K562 (cell line): ENCODE measurements around the gene HBQ1. TPM values are rescaled to one million over a fixed set of nuclear protein-coding genes. Genes with fewer than 3 reads are reported as not detected.

Source experiments
- CBX1 ChIP-seq: sonication (generic); IDR thresholded peaks from 2 replicates; pipeline ENCODE4 v1.6.1; 2016; ENCODE audit warnings: antibody characterized with exemption, low read depth, mild to moderate bottlenecking
- CBX8 ChIP-seq: fragments of 200-600 bp; sonication (generic); IDR thresholded peaks from 2 replicates; pipeline ENCODE4 v1.6.1; 2012; ENCODE audit warnings: borderline replicate concordance, mixed run types, low read depth, mild to moderate bottlenecking, moderate library complexity, mixed read lengths, low read length, control low read depth, inconsistent platforms; ENCODE audit not compliant: poor library complexity, severe bottlenecking; ENCODE audit errors: extremely low read depth
- ELF4 ChIP-seq: fragments of 450-650 bp; formaldehyde crosslinking; IDR thresholded peaks from 2 replicates; pipeline ENCODE4 v1.4.0; 2022; ENCODE audit warnings: missing genetic modification characterization
- KDM1A ChIP-seq, 2 experiments: fragments of 450-650 bp; IDR thresholded peaks; 2 replicates each; pipeline ENCODE4 v1.6.1; 2016; ENCODE audit warnings: mild to moderate bottlenecking in 2 of 2
- LEF1 ChIP-seq: fragments of 450-650 bp; IDR thresholded peaks from 2 replicates; pipeline ENCODE4 v1.6.1; 2016; ENCODE audit warnings: mild to moderate bottlenecking
- MBD1 ChIP-seq: fragments of 250-450 bp; sonication (Bioruptor Pico); IDR thresholded peaks from 2 replicates; pipeline ENCODE4 v1.8.0; 2022; ENCODE audit warnings: inconsistent platforms
- MEIS2 ChIP-seq: fragments of 450-650 bp; IDR thresholded peaks from 2 replicates; pipeline ENCODE4 v1.6.1; 2014; ENCODE audit warnings: mild to moderate bottlenecking; ENCODE audit not compliant: partially characterized antibody
- MTA1 ChIP-seq: fragments of 450-650 bp; IDR thresholded peaks from 2 replicates; pipeline ENCODE4 v1.6.1; 2017; ENCODE audit warnings: borderline replicate concordance
- NFYB ChIP-seq: IDR thresholded peaks from 2 replicates; pipeline ENCODE4 v1.6.1; 2011; ENCODE audit warnings: mild to moderate bottlenecking, moderate library complexity; ENCODE audit not compliant: insufficient read length; ENCODE audit errors: extremely low read depth
- NR4A1 ChIP-seq, 2 experiments: fragments of 250-450 bp in 1 of 2; fragments of 450-650 bp in 1 of 2; sonication (Bioruptor Pico) in 1 of 2; IDR thresholded peaks; 2 replicates each; pipeline versions ENCODE4 v1.4.0 to v1.6.1; 2016 to 2020; ENCODE audit warnings: mild to moderate bottlenecking in 2 of 2, missing compliant biosample characterization in 1 of 2, missing genetic modification characterization in 1 of 2, moderate library complexity in 1 of 2
- NRF1 ChIP-seq, 2 experiments: fragments of 450-650 bp; IDR thresholded peaks in 1 of 2; conservative IDR thresholded peaks in 1 of 2; 2 replicates each; pipeline ENCODE4 v1.6.1; 2014; ENCODE audit warnings: mild to moderate bottlenecking in 2 of 2
- PHB2 ChIP-seq: fragments of 450-650 bp; IDR thresholded peaks from 2 replicates; pipeline ENCODE4 v1.6.1; 2017; ENCODE audit warnings: low read depth
- SNRNP70 ChIP-seq: fragments of 200-400 bp; formaldehyde crosslinking; optimal IDR thresholded peaks from 2 replicates; pipeline ENCODE3; 2017; ENCODE audit warnings: low read depth, low read length
- TAF9B ChIP-seq: fragments of 450-650 bp; IDR thresholded peaks from 2 replicates; pipeline ENCODE4 v1.6.1; 2018; ENCODE audit warnings: mild to moderate bottlenecking; ENCODE audit not compliant: partially characterized antibody
- YBX1 ChIP-seq: fragments of 450-650 bp; IDR thresholded peaks from 2 replicates; pipeline ENCODE4 v1.7.1; 2016; ENCODE audit warnings: mild to moderate bottlenecking
- ZNF592 ChIP-seq: fragments of 450-650 bp; IDR thresholded peaks from 2 replicates; pipeline ENCODE4 v1.6.1; 2017; ENCODE audit warnings: antibody characterized with exemption, mild to moderate bottlenecking
- ZNF780A ChIP-seq: fragments of 250-450 bp; sonication (Bioruptor Pico); IDR thresholded peaks from 2 replicates; pipeline ENCODE4 v1.5.0; 2021; ENCODE audit warnings: mild to moderate bottlenecking
- polyA plus RNA-seq, 8 experiments: library from polyadenylated mRNA; depleted of rRNA in 4 of 8; stranded (reverse) in 5 of 8; unstranded in 3 of 8; fragments of >200 nt; fragmentation: Nextera tagmentation in 2 of 8; fragmentation: Illumina TruSeq in 1 of 8; extraction: Ambion mirVana in 2 of 8; extraction: Trizol in 1 of 8; gene quantifications; 2 replicates each; pipeline versions ENCODE4 v1.2.1 to v1.2.3, GENCODE V29; 2011 to 2014; ENCODE audit warnings: inconsistent platforms in 1 of 8, missing spikeins in 1 of 8
- total RNA-seq, 7 experiments: library from RNA; depleted of rRNA in 6 of 7; stranded (reverse); fragments of >200 nt in 6 of 7; fragmentation: Illumina TruSeq in 2 of 7; extraction: Trizol in 2 of 7; gene quantifications; 2 replicates each; pipeline versions ENCODE4 v1.2.1 to v1.2.3, GENCODE V29; 2011 to 2021; ENCODE audit warnings: low replicate concordance in 1 of 7
- TF ChIP-seq, protein P1 (sequence below): sonication (generic); IDR thresholded peaks from 2 replicates; pipeline ENCODE4 v1.6.1; 2016
- TF ChIP-seq, protein P2 (sequence below): fragments of 450-650 bp; conservative IDR thresholded peaks from 2 replicates; pipeline ENCODE4 v1.6.1; 2016; ENCODE audit warnings: missing genetic modification characterization, low read depth, mild to moderate bottlenecking, control low read depth, missing compliant biosample characterization

HBQ1 gene
- total and polyA plus RNA-seq, 9 of the 15 experiments (the other 6 are each of a cell fraction or from before 2014, with no cell fraction given) = 2.3 to 190 (median 19.8) TPM

- TF ChIP-seq NR4A1 (CRISPR knock-in tag; IDR thresholded peaks at IDR 0.05) (no peak), NR4A1 (tag; IDR thresholded peaks at IDR 0.05) (peak; percentile 48; the same call in 1 of the 2 replicates), ELF4 (no peak), NRF1 (conservative IDR thresholded peaks at IDR 0.05 in 1 of 2, IDR thresholded peaks at IDR 0.05 in 1 of 2) (no peak), PHB2 (no peak), YBX1 (no peak), MTA1 (no peak), LEF1 (no peak), NFYB (no peak), TAF9B (no peak), MEIS2 (no peak), ZNF780A (CRISPR knock-in tag) (no peak), CBX1 (no peak), CBX8 (no peak), KDM1A (IDR thresholded peaks at IDR 0.05) (no peak), MBD1 (CRISPR knock-in tag) (no peak), SNRNP70 (no peak), ZNF592 (peak; percentile 84)
- TF ChIP-seq, protein P1, sequence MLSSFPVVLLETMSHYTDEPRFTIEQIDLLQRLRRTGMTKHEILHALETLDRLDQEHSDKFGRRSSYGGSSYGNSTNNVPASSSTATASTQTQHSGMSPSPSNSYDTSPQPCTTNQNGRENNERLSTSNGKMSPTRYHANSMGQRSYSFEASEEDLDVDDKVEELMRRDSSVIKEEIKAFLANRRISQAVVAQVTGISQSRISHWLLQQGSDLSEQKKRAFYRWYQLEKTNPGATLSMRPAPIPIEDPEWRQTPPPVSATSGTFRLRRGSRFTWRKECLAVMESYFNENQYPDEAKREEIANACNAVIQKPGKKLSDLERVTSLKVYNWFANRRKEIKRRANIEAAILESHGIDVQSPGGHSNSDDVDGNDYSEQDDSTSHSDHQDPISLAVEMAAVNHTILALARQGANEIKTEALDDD = no peak
- TF ChIP-seq, protein P2, sequence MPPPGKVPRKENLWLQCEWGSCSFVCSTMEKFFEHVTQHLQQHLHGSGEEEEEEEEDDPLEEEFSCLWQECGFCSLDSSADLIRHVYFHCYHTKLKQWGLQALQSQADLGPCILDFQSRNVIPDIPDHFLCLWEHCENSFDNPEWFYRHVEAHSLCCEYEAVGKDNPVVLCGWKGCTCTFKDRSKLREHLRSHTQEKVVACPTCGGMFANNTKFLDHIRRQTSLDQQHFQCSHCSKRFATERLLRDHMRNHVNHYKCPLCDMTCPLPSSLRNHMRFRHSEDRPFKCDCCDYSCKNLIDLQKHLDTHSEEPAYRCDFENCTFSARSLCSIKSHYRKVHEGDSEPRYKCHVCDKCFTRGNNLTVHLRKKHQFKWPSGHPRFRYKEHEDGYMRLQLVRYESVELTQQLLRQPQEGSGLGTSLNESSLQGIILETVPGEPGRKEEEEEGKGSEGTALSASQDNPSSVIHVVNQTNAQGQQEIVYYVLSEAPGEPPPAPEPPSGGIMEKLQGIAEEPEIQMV (tag) = no peak
Measured at GRCh38 chr16:152141-153128, 27.8 kb upstream of the HBQ1 start, which contains the start of gene HBZ (continued).
